ENCODE results near the gene PIR. TPM values are rescaled to one million over a fixed set of nuclear protein-coding genes. Genes with fewer than 3 reads are reported as not detected.
A peak's percentile ranks its signal among the peaks of the same experiment; 100 is the strongest.

Gene PIR
- total RNA-seq, 4 donors from 2014 or later = 22.1 to 56.3 (median 32.5) TPM

- Histone ChIP-seq H3K27me3 (no peaks in the 10 kb centered on the region), H3K4me3 (peak overlapping the region; percentile 68 to 77 (median 72)), H3K27ac (peak overlapping the region; percentile 69 to 96 (median 82)), H3K4me1 (peaks cover 0 to 17% (median 5%) of the 10 kb centered on the region in 3 donors), H3K36me3 (peaks cover 0 to 11% (median 0%) of the 10 kb centered on the region in 3 donors), H3K9me3 (no peaks in the 10 kb centered on the region)
- no peak for DNase-seq
- TF ChIP-seq CTCF (IDR thresholded peaks at IDR 0.05) (no peak), POLR2A (IDR thresholded peaks at IDR 0.05) (no peak)
- intact Hi-C loops (cut with DNase I) = no loop called here
- 0 to 40% methylated on average over 10 of the region's 10 CpGs for WGBS, 2 donors
These were observed 157.1 kb downstream of the PIR start for GRCh38 chrX:15336023-15336413.

GRCh38 chrX:15335135-15336022, 157.8 kb downstream of the PIR start, which contains the start of gene PIGA:
Gene PIGA, minus strand, starts transcription at chrX:15335523. Its CDS starts 3,593 bp downstream, at chrX:15331930.
- TF ChIP-seq POLR2A (IDR thresholded peaks at IDR 0.05) (peak in 3 of 4 donors; percentile 46 to 93 (median 87)), CTCF (IDR thresholded peaks at IDR 0.05) (no peak)
- Histone ChIP-seq H3K9me3 (no peaks in the 10 kb centered on the region), H3K27ac (peak within 1 kb of the TSS; percentile 92 to 96 (median 94)), H3K27me3 (no peaks in the 10 kb centered on the region), H3K4me1 (peaks cover 0 to 17% (median 5%) of the 10 kb centered on the region in 3 donors), H3K4me3 (peak within 1 kb of the TSS; percentile 68 to 77 (median 72)), H3K36me3 (peaks cover 0 to 17% (median 0%) of the 10 kb centered on the region in 3 donors)
- intact Hi-C loops (cut with DNase I) = no loop called here
- peak; percentile 73 for DNase-seq
- 0 to 30% methylated on average over 1 to 27 of the region's 72 CpGs for WGBS, 2 donors

Other genes starting within 250 kb of the PIR start
- gene ASB9, start 223.2 kb downstream of the PIR start, total RNA-seq = 1 to 10 TPM in 3 of 4 donors, under 1 TPM in 1; 0.15 to 3.4 (median 1.3) TPM
- gene ASB11, start 177.7 kb downstream of the PIR start, total RNA-seq = not detected
- gene PIGA, start 157.8 kb downstream of the PIR start, total RNA-seq = 10 to 100 TPM in 3 of 4 donors, 1 to 10 TPM in 1; 10.0 to 22.5 (median 12.6) TPM
- 1 to 10 TPM in 1 of 4 donors, under 1 TPM in 3; 0.13 to 1.1 (median 0.48) TPM for gene VEGFD, start 108.9 kb downstream of the PIR start, total RNA-seq
- gene BMX, start 7.5 kb upstream of the PIR start, total RNA-seq = 1 to 10 TPM in 2 of 4 donors, under 1 TPM in 1, not detected in 1; 0.79 to 2.5 (median 1.2) TPM
- 1 to 10 TPM in 3 of 4 donors, under 1 TPM in 1; 0.57 to 9.8 (median 5.5) TPM for gene ACE2, start 107.6 kb upstream of the PIR start, total RNA-seq
- gene CLTRN, start 171.5 kb upstream of the PIR start, total RNA-seq = under 1 TPM in 3 of 4 donors, not detected in 1; 0.19 to 0.83 (median 0.22) TPM
- 10 to 100 TPM in 1 of 4 donors, 1 to 10 TPM in 3; 3.7 to 12.6 (median 5.0) TPM for gene CA5B, start 244.9 kb upstream of the PIR start, total RNA-seq